ENCODE measurements around the gene VSIR.
A peak's percentile ranks its signal among the peaks of the same experiment; 100 is the strongest.

Gene VSIR

DNA sequence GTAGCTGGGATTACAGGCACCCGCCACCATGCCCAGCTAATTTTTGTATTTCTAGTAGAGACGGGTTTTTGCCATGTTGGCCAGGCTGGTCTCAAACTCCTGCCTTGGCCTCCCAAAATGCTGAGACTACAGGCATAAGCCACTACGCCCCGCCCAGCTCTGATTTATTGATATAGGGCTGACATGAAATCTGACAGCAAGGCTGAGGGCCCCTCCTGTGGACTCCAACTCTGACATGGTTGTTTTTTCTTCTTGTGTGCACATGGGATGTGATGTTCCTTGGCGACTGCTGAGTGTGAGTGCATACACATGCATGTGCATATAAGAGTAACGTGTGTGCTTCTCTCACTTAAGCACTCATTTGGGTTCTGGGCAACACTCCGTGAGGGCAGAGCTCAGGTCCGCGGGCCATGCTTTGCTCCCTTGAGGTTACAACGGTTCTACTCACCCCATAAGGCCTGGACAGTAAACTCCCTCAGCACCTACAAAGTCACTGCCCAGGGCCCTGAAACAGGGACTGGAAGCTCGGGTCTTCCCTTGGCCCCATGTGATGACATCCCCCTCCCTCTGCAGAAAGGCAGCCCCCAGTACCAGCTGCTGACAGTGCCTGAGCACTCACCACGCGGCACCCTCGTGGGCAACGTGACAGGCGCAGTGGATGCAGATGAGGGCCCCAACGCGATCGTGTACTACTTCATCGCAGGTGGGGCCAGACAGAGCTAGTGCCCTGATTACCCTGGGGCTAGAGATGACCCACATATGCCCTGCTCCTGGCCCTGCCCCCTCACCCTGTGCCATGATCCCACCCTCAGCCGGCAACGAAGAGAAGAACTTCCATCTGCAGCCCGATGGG is 33.6 kb upstream of the VSIR start:
- DNase-seq: no peak

- peak; percentile 91 for DNase-seq
Observed at GRCh38 chr10:71805776-71806703, 32.7 kb upstream of the VSIR start.

- no peak for DNase-seq
Observed at GRCh38 chr10:71804077-71804476, 30.8 kb upstream of the VSIR start.

- DNase-seq: no peak
Observed at GRCh38 chr10:71802715-71803488, 29.6 kb upstream of the VSIR start.

- DNase-seq: no peak
Observed at GRCh38 chr10:71802235-71802634, 28.9 kb upstream of the VSIR start.

GRCh38 chr10:71801361-71801760 is 28.0 kb upstream of the VSIR start:
- no peak for DNase-seq

GRCh38 chr10:71799608-71800453 is 26.5 kb upstream of the VSIR start:
- DNase-seq: no peak

DNA sequence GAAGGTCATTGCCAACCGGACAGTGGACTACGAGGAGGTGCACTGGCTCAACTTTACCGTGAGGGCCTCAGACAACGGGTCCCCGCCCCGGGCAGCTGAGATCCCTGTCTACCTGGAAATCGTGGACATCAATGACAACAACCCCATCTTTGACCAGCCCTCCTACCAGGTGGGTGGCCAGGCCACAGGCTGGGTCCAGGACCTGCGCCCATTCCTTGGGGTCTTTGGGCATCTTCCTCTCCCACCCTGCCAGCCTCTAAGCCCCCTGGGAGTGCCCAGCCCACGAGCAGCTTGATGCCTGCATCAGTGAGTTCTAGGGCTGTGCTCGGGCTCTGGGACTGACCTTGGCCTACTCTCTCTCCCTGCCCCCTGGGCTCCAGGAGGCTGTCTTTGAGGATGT is 25.8 kb upstream of the VSIR start:
- no peak for DNase-seq

DNA sequence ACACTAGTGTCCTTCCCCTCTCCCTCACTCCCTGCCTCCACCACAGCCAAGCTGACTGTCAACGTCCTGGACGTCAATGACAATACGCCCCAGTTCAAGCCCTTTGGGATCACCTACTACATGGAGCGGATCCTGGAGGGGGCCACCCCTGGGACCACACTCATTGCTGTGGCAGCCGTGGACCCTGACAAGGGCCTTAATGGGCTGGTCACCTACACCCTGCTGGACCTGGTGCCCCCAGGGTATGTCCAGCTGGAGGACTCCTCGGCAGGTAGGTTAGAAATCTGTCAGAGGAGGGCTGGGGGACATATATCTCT is 24.9 kb upstream of the VSIR start:
- DNase-seq: no peak

DNA sequence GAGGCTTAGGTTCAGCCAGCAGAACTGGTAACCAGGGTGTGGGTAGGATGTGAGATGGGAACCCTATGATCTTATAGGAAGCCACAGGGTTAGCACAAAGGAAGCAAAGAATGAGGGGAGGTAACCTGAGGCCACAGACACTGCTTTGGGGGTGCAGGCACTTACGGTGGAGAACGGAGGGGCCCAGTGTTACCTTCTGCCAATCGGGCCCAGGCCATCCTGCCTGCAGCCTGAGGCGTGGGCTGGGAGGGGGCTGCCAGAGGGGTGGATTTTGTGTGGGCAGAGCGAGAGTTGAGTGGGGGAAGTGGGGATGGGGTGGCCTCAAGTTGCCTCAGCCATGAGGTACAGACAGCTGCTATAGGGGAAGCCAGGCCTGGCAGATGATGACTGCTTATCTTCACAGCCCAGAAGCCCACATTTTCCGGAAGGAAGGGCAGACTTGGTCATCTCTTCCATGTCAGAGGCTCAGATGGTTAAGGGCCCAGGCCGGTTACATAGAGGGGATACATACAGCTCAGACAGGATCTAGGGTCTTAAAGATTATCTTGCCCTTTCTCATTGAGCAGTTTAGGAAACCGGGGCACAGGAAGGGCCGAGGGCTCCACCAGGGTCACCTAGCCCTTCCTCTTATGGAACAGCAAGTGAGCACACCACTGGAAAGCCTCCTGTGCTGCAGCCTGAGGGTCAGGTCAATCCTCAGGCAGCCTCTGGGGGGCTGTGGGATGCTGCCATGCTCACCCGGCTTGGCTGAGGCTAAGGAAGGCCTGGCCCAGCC is 24.4 kb upstream of the VSIR start:
- no peak for DNase-seq

DNA sequence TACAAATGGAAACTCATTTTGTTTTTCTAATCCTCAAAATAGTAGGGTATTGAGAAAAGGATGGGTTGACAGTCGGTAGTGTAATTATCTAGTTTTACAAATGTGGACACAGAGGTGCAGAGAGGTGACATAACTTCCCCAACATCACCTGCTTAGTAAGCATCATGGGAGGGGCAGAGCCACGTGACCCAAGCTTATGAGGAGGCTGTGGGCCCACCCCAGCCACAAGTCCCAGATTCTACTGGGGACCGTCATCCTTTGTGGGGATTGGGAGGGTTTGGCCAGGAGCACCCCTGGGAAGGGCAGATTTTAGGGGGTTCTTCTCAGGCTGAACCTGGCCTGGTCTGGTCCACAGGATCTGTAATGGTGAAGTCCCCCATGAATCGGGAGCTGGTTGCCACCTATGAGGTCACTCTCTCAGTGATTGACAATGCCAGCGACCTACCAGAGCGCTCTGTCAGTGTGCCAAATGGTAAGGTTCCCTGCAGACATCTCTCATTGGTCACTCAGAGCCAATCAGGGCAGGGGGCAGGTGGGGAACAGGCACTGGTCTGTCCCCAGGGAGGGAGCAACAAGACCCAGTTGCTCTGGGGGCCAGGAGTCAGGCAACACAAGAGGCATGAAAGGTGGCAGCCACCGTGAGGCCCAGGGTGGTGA is 23.6 kb upstream of the VSIR start:
- no peak for DNase-seq

DNA sequence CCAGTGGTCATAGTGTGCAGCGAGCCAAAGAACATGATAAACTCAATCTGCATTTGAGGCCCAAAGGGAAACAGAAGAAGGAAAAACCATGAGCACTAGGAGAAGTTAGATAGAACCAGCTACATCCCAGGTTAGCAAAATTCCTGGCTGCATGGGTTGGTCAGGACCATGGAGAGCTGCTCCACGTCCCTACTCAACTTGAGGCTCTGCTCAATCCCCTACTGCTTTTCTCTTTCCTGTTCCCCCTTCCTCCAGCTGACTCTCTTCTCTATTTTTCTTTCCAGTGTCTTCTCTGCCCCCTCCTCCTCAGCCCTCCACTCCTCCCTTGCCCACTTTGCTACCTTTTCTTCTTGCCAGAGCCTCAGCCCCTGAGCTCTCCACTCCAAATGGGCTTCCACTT is 21.9 kb upstream of the VSIR start:
- no peak for DNase-seq

DNA sequence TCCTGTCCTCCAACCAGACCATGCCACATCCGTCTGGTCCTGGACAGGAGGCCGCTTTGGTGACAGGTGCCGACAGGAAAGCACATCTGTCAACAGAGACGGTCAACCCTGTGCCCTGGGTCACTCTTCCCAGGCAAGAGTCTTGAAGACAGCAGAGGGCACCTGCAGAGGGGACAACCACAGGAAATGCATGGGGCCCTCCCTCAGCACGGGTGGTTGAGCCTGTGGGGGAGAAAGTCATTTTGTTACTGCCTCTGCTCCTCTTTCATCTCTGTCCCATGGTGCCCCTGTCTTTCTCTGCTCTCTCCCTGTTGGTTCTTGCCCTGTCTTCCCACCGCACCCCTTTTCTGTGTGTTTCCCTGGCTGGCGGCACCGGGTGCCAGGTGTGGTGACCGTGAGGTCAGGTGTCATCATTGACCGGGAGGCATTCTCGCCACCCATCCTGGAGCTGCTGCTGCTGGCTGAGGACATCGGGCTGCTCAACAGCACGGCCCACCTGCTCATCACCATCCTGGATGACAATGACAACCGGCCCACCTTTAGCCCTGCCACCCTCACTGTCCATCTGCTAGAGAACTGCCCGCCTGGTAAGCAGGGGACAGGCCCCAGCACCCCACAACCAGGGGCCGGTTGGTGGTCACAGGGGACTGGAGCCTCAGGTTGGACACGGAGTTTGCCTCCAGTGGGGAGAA is 17.6 kb upstream of the VSIR start:
- DNase-seq: no peak

DNA sequence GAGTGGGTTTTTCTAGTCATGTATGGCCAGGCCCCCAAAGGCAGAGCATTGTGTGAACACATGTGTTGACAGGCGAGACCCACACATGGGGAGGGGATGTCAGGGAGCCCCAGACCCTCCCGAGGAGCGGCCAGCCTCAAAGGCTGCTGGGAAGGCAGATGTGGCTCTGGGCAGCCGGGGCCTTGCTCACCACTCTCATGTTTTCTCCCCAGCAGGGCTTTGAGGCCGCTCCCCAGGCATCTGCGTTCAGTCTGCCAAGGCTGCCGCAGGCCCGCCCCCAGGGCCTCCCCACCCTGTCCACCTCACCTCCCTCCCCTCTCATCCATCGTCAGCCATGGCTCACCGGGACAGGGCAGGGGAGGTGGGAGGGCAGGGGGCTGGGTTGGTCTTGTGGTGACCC is 16.6 kb upstream of the VSIR start:
- DNase-seq: no peak

GRCh38 chr10:71788954-71789353 is 15.6 kb upstream of the VSIR start:
- no peak for DNase-seq

GRCh38 chr10:71784679-71785272 is 11.5 kb upstream of the VSIR start:
- no peak for DNase-seq

DNA sequence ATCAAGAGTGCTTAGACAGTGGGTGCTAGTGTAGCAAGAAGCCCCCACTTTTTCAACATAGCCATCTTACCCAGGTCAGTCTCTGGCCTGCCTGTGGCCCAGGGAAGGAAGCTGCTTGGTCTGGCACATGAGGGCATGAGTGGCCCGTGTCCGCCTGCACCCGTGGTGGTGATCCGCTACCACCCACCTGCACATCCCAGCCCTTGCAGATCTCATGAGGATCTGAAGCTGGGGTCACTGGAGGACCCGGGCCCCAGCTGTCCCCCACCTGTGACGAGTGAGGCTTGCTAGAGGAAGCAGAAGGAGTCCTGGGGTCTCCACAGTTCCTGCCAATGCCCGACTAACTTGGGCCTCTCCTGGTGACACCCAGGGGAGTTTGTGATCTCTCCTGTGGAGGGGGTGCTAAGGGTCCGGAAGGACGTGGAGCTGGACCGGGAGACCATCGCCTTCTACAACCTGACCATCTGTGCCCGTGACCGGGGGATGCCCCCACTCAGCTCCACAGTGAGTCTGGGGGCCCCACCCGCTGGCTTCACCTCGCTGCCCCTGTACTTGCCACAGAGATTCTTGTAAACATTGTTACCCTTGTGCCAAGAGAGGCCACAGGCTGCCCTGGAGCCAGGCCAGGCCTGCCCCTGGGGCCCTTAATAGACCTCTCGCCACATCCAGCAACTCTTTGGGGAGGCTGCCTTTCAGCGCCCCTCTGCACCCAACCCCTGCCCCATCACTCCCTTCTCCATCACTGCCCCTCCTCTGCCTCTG is 10.8 kb upstream of the VSIR start:
- no peak for DNase-seq

- DNase-seq: no peak
Observed at GRCh38 chr10:71782917-71783490, 9.7 kb upstream of the VSIR start.
